Stimulated activated CD4-positive, alpha-beta T cell treated with anti-CD3 and anti-CD28 coated beads, Interleukin-12 subunit alpha, Interleukin-12 subunit beta, amount 100 ng/mL, for 24 hours (primary cell): ENCODE data around the gene ZMYM2.

ENCODE experiments used
- DNase-seq, 2 experiments: peaks; one replicate each; pipeline ENCODE4 v3.0.0-alpha.2; 2020; ENCODE audit warnings: low read depth in 2 of 2

Gene ZMYM2

GRCh38 chr13:20044086-20044485 is 85.6 kb downstream of the ZMYM2 start:
- no peak for DNase-seq

GRCh38 chr13:20045950-20046548 is 87.5 kb downstream of the ZMYM2 start:
- no peak for DNase-seq

GRCh38 chr13:20049558-20050473 is 91.3 kb downstream of the ZMYM2 start:
- no peak for DNase-seq

- no peak for DNase-seq
Observed at GRCh38 chr13:20051366-20051765, 92.8 kb downstream of the ZMYM2 start.

- no peak for DNase-seq
Observed at GRCh38 chr13:20053016-20053415, 94.5 kb downstream of the ZMYM2 start.

GRCh38 chr13:20053891-20054290 is 95.4 kb downstream of the ZMYM2 start:
- no peak for DNase-seq

- DNase-seq, result no peak
Observed at GRCh38 chr13:20054586-20054985, 96.1 kb downstream of the ZMYM2 start.

GRCh38 chr13:20057214-20057613 is 98.7 kb downstream of the ZMYM2 start:
- DNase-seq, result no peak

- no peak for DNase-seq
Observed at GRCh38 chr13:20057963-20058362, 99.4 kb downstream of the ZMYM2 start.

GRCh38 chr13:20058476-20058875 is 99.9 kb downstream of the ZMYM2 start:
- no peak for DNase-seq

GRCh38 chr13:20064128-20064527 is 105.6 kb downstream of the ZMYM2 start:
- no peak for DNase-seq

- DNase-seq, result no peak
Observed at GRCh38 chr13:20065516-20065915, 107.0 kb downstream of the ZMYM2 start.

GRCh38 chr13:20069956-20070355 is 111.4 kb downstream of the ZMYM2 start:
- DNase-seq, result no peak

GRCh38 chr13:20073775-20074174 is 115.2 kb downstream of the ZMYM2 start:
- DNase-seq, result no peak

GRCh38 chr13:20074966-20075365 is 116.4 kb downstream of the ZMYM2 start:
- no peak for DNase-seq

- DNase-seq, result no peak
Observed at GRCh38 chr13:20077086-20077485, 118.6 kb downstream of the ZMYM2 start.

- no peak for DNase-seq
Observed at GRCh38 chr13:20080377-20081164, 122.0 kb downstream of the ZMYM2 start.

- no peak for DNase-seq
Observed at GRCh38 chr13:20090349-20090748, 131.8 kb downstream of the ZMYM2 start.

- no peak for DNase-seq
Observed at GRCh38 chr13:20093951-20094350, 135.4 kb downstream of the ZMYM2 start.

- no peak for DNase-seq
Observed at GRCh38 chr13:20099319-20099718, 140.8 kb downstream of the ZMYM2 start.

GRCh38 chr13:20101467-20102316 is 143.2 kb downstream of the ZMYM2 start:
- DNase-seq, result no peak
